22Rv1 (cell line): ENCODE measurements around the gene SLC27A5.

Experiments
- CTCF ChIP-seq: fragments of 450-650 bp; IDR thresholded peaks from 2 replicates; pipeline ENCODE4 v1.5.1; 2017; ENCODE audit warnings: mild to moderate bottlenecking
- ZFX ChIP-seq: fragments of 450-650 bp; IDR thresholded peaks from 2 replicates; pipeline ENCODE4 v1.6.1; 2017; ENCODE audit warnings: antibody characterized with exemption, borderline replicate concordance

DNA sequence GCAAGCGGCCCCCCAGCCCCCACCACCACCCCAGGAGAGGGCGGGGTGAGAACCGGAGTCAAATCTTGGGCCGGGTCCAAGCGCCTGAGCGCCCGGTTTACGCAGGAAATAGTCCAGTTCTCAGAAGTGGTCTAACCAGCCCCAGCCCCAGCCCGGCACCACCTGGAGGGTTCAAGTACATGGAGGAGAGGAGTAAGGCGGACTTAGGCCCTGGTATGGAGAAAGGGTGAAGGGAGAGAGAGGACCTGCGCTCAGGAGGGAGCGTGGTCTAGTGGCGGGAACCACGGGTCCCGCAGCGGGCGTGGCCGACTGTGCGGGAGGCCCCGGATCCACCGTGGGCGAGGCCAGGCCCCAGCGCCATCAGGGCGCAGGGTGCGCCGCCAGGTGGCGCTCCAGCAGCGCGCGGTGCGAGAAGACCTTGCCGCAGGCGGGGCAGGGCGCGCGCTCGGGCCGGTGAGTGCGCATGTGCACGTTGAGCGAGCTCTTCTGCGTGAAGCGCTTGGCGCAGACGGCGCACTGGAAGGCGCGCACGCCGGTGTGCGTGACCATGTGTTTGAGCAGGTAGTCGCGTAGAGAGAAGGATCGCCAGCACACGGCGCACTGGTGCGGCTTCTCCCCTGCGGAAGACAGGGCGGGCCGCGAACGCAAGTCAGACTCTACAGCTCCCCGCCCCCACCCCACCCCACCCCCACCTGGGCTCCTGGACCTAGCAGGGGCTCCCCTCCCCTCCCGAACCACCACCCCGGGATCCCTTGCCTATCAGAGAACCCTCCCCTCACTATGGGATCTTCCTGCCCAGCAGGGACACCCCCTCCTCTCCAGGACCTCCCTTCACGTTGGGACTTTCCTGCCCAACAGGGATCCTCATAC, 2.1 kb upstream of the SLC27A5 start:
- TF ChIP-seq CTCF, result peak; percentile 98
- no peak for TF ChIP-seq ZFX
